HG03139 (cell line): Measurements from ENCODE around the gene OR7A10.
"Not testable (repeated sequence)": the region's sequence is repeated elsewhere in the genome, so short reads cannot be mapped to it uniquely, and the experiment has no call there.

Source experiments
- ATAC-seq: cut with Tn5 transposase; IDR thresholded peaks from one replicate; pipeline ENCODE4 v1.9.1; 2021; ENCODE audit not compliant: unreplicated experiment

OR7A10 gene

GRCh38 chr19:14796021-14796420 is 52.7 kb downstream of the OR7A10 start:
- no peak for ATAC-seq

DNA sequence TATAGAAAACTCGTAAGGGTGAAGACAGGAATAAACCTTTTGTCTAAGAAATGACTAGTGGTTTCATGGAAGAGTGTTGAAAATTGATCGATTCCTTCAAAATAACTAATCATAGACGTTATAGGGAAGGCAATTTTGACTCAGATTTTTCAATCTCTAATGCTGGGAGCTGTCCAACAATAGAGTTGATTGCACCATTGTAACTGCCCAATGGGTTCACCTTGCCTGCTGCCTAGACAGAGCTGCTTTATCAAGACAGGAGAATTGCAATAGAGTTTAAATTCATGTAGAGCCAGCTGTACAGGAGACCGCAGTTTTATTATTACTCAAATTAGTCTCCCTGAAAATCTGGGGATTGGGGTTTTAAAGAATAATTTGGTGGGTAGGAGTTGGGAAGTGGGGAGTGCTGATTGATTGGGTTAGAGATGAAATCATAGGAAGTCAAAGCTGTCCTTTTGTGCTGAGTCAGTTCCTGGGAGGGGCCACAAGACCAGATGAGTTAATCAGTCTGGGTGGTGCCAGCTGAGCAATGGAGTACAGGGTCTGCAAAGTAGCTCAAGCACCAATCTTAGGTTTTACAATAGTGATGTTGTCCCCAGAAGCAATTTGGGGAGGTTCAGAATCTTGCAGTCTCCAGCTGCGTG is 53.5 kb downstream of the OR7A10 start:
- no peak for ATAC-seq

DNA sequence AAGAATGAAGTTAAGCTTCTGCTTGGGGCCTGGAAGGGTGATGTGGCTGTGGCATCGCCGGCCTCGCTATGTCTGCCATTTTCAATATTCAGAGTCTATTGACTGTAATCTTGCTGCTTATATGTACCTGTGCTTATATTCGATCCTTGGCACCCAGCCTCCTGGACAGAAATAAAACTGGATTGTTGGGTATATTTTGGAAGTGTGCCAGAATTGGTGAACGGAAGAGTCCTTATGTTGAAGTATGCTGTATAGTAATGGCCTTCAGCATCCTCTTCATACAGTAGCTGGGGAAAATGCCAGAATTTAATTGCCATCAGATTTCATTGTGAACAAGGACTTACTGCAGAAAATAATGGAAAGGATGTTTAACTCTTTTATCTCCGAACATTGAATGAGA is 56.5 kb downstream of the OR7A10 start:
- ATAC-seq = not testable (repeated sequence)
